ENCODE data around the gene DLGAP4. TPM values are rescaled to one million over a fixed set of nuclear protein-coding genes. Genes with fewer than 3 reads are reported as not detected.
A peak's percentile ranks its signal among the peaks of the same experiment; 100 is the strongest.
"Not testable (repeated sequence)": the region's sequence is repeated elsewhere in the genome, so short reads cannot be mapped to it uniquely, and the experiment has no call there.

Gene DLGAP4
- total RNA-seq, 1 experiment from 2014 or later: 15.9 TPM

GRCh38 chr20:36562724-36563123, 256.6 kb downstream of the DLGAP4 start:
- in situ Hi-C loops (cut with HindIII; ENCODE audit: low sequenced_read_pairs): no loop called here
- DNase-seq (ENCODE audit: low spot score): no peak

GRCh38 chr20:36563374-36563773, 257.2 kb downstream of the DLGAP4 start:
- in situ Hi-C loops (cut with HindIII; ENCODE audit: low sequenced_read_pairs): no loop called here

GRCh38 chr20:36564078-36564725, 258.1 kb downstream of the DLGAP4 start:
- DNase-seq (ENCODE audit: low spot score); in situ Hi-C loops (cut with HindIII; ENCODE audit: low sequenced_read_pairs): not testable (repeated sequence)

More at GRCh38 chr20:36563374-36563773, 257.2 kb downstream of the DLGAP4 start:
- DNase-seq (ENCODE audit: low spot score): no peak

- in situ Hi-C loops (cut with HindIII; ENCODE audit: low sequenced_read_pairs); DNase-seq (ENCODE audit: low spot score): not testable (repeated sequence)
Measured at GRCh38 chr20:36564726-36565121, 258.6 kb downstream of the DLGAP4 start.

- DNase-seq (ENCODE audit: low spot score): no peak
- in situ Hi-C loops (cut with HindIII; ENCODE audit: low sequenced_read_pairs): no loop called here
Measured at GRCh38 chr20:36565520-36565919, 259.4 kb downstream of the DLGAP4 start.

- in situ Hi-C loops (cut with HindIII; ENCODE audit: low sequenced_read_pairs): no loop called here
- DNase-seq (ENCODE audit: low spot score): no peak
Measured at GRCh38 chr20:36569847-36570429, 263.8 kb downstream of the DLGAP4 start.

- peak; percentile 17 for DNase-seq (ENCODE audit: low spot score)
- in situ Hi-C loops (cut with HindIII; ENCODE audit: low sequenced_read_pairs): no loop called here
Measured at GRCh38 chr20:36571564-36572504, 265.7 kb downstream of the DLGAP4 start.

- in situ Hi-C loops (cut with HindIII; ENCODE audit: low sequenced_read_pairs): no loop called here
- DNase-seq (ENCODE audit: low spot score): no peak
Measured at GRCh38 chr20:36572701-36573102, 266.6 kb downstream of the DLGAP4 start.

- peak; percentile 31 for DNase-seq (ENCODE audit: low spot score)
- in situ Hi-C loops (cut with HindIII; ENCODE audit: low sequenced_read_pairs): no loop called here
Measured at GRCh38 chr20:36573103-36573797, 267.1 kb downstream of the DLGAP4 start, which contains the start of gene TGIF2. TGIF2 (plus strand) TSS chr20:36573597; CDS start chr20:36578775, 5,178 bp downstream.

GRCh38 chr20:36573798-36574365, 267.7 kb downstream of the DLGAP4 start:
- in situ Hi-C loops (cut with HindIII; ENCODE audit: low sequenced_read_pairs): no loop called here
- DNase-seq (ENCODE audit: low spot score): no peak

GRCh38 chr20:36574366-36575135, 268.4 kb downstream of the DLGAP4 start:
- in situ Hi-C loops (cut with HindIII; ENCODE audit: low sequenced_read_pairs): no loop called here
- DNase-seq (ENCODE audit: low spot score): no peak

GRCh38 chr20:36576081-36576445, 269.9 kb downstream of the DLGAP4 start:
- in situ Hi-C loops (cut with HindIII; ENCODE audit: low sequenced_read_pairs): no loop called here

More at GRCh38 chr20:36576081-36576445, 269.9 kb downstream of the DLGAP4 start:
- DNase-seq (ENCODE audit: low spot score): no peak

Other genes with a start within 250 kb of the DLGAP4 start
- 12.9 and 22.7 TPM in 2 replicates for gene EPB41L1, start 151.6 kb upstream of the DLGAP4 start, total RNA-seq (2014; rRNA removed; shearing (Covaris generic))
- 41.4 and 42.2 TPM in 2 replicates for gene AAR2, start 69.9 kb upstream of the DLGAP4 start, total RNA-seq (2014; rRNA removed; shearing (Covaris generic))
- 28.2 and 41.4 TPM in 2 replicates for gene MYL9, start 235.2 kb downstream of the DLGAP4 start, total RNA-seq (2014; rRNA removed; shearing (Covaris generic))